Activated CD4-positive, alpha-beta T cell treated with anti-CD3 and anti-CD28 coated beads for 1 hour (primary cell): ENCODE results near the gene MMP24OS.

Experiments
- DNase-seq: peaks from one replicate; pipeline ENCODE4 v3.0.0-alpha.2; 2020

Gene MMP24OS

GRCh38 chr20:35290186-35290886, 12.4 kb upstream of the MMP24OS start:
- DNase-seq = no peak

DNA sequence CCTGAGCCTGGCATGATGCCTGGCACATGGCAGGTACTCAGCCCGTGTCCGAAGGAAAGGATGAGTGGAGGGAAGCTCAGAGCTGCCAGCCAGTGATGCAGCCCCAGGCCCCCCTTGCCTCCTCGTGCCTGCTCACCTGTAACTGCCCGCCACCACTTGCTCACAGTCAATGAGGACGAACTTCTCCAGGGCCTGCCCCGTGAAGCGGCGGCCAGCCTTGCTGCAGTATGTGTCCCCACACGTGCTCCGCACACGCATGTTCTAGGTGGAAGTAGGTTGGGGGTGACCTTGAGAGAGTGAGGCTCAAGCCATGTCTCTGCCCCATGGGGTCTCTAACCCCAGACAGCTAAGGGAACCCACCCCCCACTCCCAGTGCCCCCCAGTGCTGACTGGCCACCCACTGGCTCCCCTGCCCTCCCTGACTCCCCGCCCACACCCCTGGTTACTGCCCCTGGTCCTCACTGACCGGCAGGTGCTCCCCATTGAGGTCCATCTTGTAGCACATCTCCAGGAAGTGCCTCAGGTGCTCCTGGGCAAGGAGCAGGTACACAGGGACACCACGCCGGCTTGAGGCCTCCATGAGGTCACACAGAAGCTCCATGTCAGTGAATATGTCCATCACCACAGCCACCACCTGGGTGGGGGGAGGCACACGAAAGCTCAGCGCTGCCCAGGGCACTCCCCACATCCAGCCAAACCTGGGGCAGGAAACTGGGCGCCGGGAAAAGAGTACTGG, 10.6 kb upstream of the MMP24OS start:
- no peak for DNase-seq

GRCh38 chr20:35287509-35288324, 9.8 kb upstream of the MMP24OS start:
- no peak for DNase-seq

DNA sequence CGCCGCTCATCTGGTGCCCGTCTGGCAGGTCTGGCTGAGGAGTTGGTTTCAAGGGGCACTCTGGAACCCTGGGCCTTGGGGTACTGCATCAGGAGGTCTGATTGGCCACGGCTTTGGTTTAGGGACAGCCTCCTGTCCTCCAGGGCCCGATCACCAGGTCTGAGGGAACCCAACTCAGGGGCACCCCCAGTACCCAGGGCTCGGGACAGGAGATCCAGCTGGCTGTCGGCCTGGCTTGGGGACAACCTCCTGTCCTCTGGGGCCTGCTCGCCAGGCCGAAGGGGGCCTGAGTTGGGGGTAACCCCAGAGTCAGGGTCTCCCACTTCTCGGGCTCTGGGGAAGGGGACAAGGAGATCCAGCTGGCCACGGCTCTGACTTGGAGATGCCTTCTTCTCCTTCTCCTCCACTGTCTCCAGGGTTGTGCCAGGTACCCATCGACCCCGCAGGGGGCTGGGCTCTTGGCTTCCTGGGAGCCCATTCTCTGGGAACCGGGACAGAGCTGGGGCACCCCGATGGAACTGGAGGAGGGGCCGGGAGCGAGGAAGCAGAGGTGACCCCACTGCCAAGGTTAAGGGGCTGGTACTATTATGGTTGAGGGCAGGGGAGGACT, 9.1 kb upstream of the MMP24OS start:
- DNase-seq = no peak

DNA sequence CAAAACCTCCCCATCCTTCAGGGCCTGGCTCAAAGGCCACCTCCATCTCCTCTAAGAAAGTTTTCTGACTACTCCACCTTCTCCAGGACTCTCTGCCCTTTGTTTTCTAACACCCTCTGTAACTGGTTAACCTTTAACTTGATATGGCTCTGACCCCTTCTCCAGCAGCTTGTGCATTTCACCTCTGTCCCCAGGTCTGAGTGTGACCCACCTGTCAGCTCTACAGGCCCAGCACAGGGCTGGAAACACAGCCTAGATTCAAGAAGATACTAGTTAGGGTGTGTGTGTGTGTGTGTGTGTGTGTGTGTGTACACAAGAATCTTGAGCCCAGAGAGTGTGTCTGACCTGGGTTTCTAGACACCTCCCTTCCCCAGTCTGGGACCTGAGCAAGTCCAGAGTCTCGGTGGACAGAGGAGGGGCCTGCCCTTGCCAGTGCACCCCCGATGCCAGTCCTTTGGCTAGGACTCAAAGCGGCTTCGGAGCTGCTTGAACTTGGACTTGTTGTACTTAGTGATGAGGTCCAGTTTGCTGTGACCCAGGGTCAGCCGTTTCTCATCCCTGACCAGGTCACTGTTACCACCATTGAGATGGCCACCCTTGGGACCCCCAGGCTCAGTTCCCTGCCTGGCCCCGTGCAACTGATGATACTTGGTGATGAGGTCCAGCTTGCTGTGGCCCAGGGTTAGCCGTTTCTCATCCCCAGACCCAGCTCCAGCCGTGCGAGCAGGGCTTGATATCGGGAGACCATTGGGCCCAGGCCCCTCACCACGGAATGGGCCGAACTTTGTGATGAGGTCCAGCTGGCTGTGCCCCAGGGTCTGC, 8.4 kb upstream of the MMP24OS start:
- DNase-seq = no peak

- no peak for DNase-seq
Observed at GRCh38 chr20:35285806-35286076, 7.8 kb upstream of the MMP24OS start.

GRCh38 chr20:35284992-35285805, 7.3 kb upstream of the MMP24OS start:
- no peak for DNase-seq

GRCh38 chr20:35284267-35284991, 6.5 kb upstream of the MMP24OS start, which contains the start of gene EIF6:
EIF6 (minus strand) TSS chr20:35284772; CDS start chr20:35284487, 285 bp downstream.
- DNase-seq = peak; percentile 54

DNA sequence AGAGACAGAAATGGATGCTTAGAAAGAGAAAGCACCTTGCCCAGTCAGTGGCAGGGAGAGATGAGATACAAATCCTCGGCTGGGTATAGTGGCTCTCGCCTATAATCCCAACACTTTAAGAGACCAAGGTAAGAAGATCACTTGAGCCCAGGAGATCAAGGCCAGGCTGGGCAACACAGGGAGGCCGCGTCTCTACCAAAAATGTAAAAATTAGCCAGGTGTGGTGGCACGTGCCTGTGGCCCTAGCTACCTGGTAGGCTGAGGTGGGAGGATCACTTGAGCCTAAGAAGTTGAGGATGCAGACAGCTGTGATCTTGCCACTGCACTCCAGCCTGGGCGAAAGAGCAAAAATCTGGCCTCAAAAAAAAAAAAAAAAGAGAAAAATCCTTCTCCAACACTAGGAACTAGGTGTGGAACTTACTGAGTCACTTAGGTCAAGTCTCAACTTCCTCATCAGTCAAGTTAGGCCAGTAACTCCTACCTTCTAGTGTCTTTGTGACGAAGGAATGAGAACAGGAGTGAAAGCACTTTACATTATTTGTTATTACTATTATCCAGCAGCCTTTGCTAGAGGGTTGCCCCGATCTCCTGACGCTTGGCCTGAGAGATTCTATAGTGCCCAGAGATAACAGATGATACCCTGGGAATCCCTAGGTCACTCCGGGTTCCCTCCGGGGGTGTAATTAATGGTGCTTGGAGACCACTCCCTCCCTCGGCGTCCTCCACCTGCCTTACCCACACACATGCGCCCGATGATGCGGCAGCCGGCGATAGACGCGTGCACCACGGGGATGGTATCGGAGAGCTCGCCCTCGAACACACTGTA, 5.7 kb upstream of the MMP24OS start:
- DNase-seq = no peak

GRCh38 chr20:35281506-35282101, 3.7 kb upstream of the MMP24OS start:
- no peak for DNase-seq

DNA sequence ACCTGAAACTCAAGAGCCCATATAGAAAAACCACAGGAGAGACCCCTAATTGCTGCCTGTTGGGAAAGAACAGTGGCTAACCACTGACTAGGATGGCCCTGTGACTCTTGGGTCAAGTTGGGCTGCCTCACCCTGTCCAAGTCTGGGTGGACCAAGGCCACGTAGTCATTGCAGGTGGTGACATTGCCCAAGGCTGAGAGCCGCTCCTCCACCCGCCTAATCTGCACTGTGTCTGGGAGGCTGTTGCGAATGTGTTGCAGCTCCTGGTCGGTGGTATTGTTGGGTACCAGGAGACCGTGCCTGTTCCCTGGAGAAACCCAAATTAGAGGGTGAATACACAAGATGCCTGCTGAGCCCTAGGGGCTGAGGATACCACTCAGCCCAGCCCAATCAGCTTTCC, 2.6 kb upstream of the MMP24OS start:
- DNase-seq = no peak

DNA sequence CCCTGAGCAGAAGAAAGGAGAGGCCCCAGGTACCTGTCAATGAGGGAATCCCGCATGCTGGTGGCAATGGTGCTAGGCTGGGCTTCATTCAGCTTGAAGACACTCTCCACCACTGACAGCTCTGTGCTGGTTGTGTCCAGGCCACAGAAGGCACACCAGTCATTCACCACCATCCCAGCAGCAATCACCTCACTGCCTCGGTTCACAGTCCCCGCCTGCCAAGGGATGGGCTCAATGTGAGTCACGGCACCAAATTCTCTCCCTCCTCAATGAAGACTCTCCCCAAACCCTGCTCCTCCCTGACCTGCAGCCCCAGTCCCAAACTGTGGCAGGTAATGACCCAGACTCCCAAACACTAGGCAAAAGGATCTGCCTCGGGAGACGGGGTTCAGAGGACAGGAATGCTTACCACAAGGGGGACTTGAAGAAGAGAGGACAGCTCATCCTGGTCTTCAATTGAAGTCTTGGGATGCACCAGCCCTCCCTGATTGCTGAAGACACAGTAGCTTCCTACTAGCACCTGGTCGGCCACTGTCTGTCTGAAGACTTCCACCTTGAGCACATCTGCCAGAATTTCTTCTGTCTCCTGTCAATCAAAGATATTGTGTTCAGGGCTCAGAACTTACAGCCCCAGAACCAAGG, 1.7 kb upstream of the MMP24OS start:
- DNase-seq = no peak

GRCh38 chr20:35279040-35279439, 1.1 kb upstream of the MMP24OS start:
- no peak for DNase-seq

DNA sequence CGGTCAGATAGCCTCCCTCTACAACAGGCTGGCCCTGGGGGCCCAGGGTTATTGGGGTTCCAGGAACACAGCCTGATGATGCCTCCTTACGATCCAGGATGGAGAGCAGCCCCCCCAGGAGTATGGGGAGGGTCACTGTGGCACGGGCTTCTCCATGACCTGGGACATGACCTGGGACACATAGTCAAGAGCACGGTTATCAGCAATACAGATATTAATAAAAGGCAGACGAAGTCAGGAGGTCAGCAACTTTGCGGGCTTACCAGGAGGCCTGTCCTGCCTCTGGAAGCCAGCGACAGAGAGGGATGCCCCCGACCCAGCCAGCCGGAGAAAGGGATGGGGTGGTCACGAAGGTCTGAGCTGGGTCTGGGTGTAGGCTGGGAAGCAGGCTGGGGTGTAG, 795 bp downstream of the MMP24OS start:
- no peak for DNase-seq

DNA sequence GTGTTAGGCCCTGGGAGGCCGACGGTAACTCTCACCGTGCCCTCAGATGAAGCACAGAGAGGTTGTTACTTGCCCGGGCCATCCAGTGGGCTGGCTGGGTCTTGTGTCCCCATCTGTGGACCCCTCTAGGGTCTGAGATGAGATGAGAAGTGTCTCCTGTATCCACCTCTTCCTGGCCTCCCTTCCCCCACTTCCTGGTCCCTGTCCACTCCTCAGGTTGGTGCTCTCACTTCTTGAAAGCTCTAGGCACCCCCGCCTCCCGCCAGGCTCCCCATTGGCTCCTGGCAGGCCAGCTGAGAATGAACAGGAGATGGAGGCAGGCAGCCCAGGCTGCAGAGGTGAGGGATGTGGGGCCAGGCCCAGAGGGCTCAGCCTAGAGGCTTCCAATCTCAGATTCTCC, 1.5 kb downstream of the MMP24OS start:
- no peak for DNase-seq

DNA sequence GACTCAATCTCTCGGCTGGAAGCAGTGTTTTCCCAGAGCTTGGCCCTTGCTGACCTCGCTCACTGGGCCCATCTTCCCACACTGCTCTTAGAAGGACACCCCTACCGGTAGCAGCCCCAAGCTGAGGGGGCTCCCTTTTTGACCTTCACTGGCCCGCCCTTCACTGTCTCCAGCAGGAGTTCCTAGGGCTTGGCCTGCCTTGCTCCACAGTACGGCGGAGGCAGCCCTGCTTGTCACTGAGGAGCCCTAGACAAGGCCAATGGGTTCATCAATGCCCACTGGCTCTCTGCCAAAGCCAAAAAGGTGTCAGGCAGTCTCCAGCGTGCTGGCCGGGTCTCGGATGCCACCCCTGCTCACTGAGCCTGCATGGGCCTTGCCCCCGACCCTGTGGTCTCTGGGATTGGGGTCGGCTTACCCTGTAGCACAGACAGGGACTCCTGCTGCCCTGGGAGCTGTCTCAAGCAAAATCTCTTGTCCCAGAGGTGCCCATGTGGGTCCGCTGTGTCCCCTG, 2.1 kb downstream of the MMP24OS start:
- DNase-seq = no peak

DNA sequence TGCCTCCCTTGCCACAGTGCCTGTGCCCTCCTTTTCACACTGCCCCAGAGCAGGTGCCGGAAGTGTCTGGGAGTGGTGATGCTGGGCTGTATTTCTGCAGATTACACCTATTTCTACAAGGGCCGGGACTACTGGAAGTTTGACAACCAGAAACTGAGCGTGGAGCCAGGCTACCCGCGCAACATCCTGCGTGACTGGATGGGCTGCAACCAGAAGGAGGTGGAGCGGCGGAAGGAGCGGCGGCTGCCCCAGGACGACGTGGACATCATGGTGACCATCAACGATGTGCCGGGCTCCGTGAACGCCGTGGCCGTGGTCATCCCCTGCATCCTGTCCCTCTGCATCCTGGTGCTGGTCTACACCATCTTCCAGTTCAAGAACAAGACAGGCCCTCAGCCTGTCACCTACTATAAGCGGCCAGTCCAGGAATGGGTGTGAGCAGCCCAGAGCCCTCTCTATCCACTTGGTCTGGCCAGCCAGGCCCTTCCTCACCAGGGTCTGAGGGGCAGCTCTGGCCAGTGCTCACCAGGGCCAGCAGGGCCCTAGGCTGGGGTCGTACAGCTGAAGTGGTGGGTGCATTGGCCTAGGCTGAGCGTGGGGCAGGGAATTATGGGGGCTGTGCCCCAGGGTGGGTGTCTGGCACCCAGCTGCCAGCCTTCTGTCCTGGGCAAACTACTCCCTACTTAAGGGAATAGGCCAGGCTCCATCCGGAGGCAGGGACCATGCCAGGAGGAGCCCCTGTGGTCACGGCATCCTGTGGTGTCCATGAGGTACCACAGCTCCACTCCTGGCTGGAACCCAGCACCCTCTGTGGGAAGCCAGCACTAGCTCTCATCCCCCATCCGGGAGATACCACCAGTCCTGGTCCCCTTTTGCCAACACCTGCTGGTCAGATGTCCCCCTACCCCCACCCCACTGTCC, 3.5 kb downstream of the MMP24OS start:
- DNase-seq = no peak
